Esophagus muscularis mucosa (tissue), 4 donors: ENCODE data around the gene NEK5. TPM values are rescaled to one million over a fixed set of nuclear protein-coding genes. Genes with fewer than 3 reads are reported as not detected.

Source experiments
- DNase-seq: peaks from one replicate; pipeline ENCODE4 v3.0.0-alpha.2; 2017; ENCODE audit errors: extremely low spot score
- H3K27ac ChIP-seq, 4 donors: fragments of 200-600 bp; sonication (generic); replicated peaks in 1 of 4; 1 replicate in 3 of 4; 2 replicates in 1 of 4; pipeline ENCODE4 v1.5.1; 2016 to 2019; ENCODE audit warnings: mild to moderate bottlenecking in 1 of 4
- H3K27me3 ChIP-seq, 4 donors: fragments of 200-600 bp; sonication (generic); one replicate each; pipeline versions ENCODE4 v1.5.1 to v1.6.0; 2016 to 2019
- H3K36me3 ChIP-seq, 4 donors: fragments of 200-600 bp; sonication (generic); one replicate each; pipeline ENCODE4 v1.5.1; 2016 to 2019
- H3K4me1 ChIP-seq, 4 donors: fragments of 200-600 bp; sonication (generic); one replicate each; pipeline ENCODE4 v1.5.1; 2016 to 2019
- H3K4me3 ChIP-seq, 4 donors: fragments of 200-600 bp; sonication (generic); 1 replicate in 2 of 4; 2 replicates in 2 of 4; pipeline ENCODE4 v1.5.1; 2016 to 2019; ENCODE audit warnings: mild to moderate bottlenecking in 4 of 4, moderate library complexity in 1 of 4
- H3K9me3 ChIP-seq, 4 donors: fragments of 200-600 bp; sonication (generic); 1 replicate in 3 of 4; 2 replicates in 1 of 4; pipeline ENCODE4 v1.5.1; 2016 to 2019
- CTCF ChIP-seq, 3 experiments: fragments of 200-600 bp in 2 of 3; fragments of 450-650 bp in 1 of 3; sonication (generic) in 2 of 3; IDR thresholded peaks; one replicate each; pipeline ENCODE4 v1.5.1; 2017 to 2019; ENCODE audit warnings: antibody characterized with exemption in 3 of 3, mild to moderate bottlenecking in 2 of 3, moderate library complexity in 1 of 3
- EP300 ChIP-seq: sonication (generic); formaldehyde crosslinking; IDR thresholded peaks from one replicate; pipeline ENCODE4 v1.6.1; 2017; ENCODE audit warnings: antibody characterized with exemption
- POLR2A ChIP-seq: fragments of 450-650 bp; IDR thresholded peaks from one replicate; pipeline ENCODE4 v1.6.1; 2017; ENCODE audit warnings: antibody characterized with exemption, moderate library complexity, mild to moderate bottlenecking, low read depth
- POLR2AphosphoS5 ChIP-seq, 2 donors: sonication (generic); formaldehyde crosslinking; IDR thresholded peaks; one replicate each; pipeline ENCODE4 v1.6.1; 2017; ENCODE audit warnings: antibody characterized with exemption in 2 of 2
- WGBS: methylation state at CpG from one replicate; pipeline ENCODE4 v1.1.5; 2018; 5-methylcytosine and 5-hydroxymethylcytosine counted together
- intact Hi-C: fragments of 100-400 bp; cut with DNase I; formaldehyde crosslinking; loops from one replicate; pipeline ENCODE4 v1.15.1; 2023
- total RNA-seq, 4 donors: library from RNA; depleted of rRNA; stranded (reverse); fragments of >200 nt; gene quantifications; one replicate each; pipeline versions ENCODE4 v1.1.0 to v1.2.1, GENCODE V29; 2016

The NEK5 gene
- total RNA-seq, 4 donors from 2014 or later: 0.17 to 0.34 (median 0.26) TPM; not detected in 1

GRCh38 chr13:52156724-52157261 is 27.9 kb upstream of the NEK5 start:
- Histone ChIP-seq H3K36me3 (peaks cover 0 to 15% (median 1%) of the 10 kb centered on the region in 4 donors), H3K9me3 (no peaks in the 10 kb centered on the region), H3K4me1 (peaks cover 14 to 27% (median 21%) of the 10 kb centered on the region in 4 donors), H3K27me3 (no peaks in the 10 kb centered on the region), H3K27ac (no peak overlapping the region), H3K4me3 (no peak overlapping the region)
- 53% methylated on average over 1 of the region's 1 CpG for WGBS
- intact Hi-C loops: no loop called here
- DNase-seq: no peak
- TF ChIP-seq POLR2AphosphoS5 (IDR thresholded peaks at IDR 0.05): no peak
- TF ChIP-seq CTCF (IDR thresholded peaks at IDR 0.05): no peak
- TF ChIP-seq EP300: no peak
- TF ChIP-seq POLR2A: no peak

DNA sequence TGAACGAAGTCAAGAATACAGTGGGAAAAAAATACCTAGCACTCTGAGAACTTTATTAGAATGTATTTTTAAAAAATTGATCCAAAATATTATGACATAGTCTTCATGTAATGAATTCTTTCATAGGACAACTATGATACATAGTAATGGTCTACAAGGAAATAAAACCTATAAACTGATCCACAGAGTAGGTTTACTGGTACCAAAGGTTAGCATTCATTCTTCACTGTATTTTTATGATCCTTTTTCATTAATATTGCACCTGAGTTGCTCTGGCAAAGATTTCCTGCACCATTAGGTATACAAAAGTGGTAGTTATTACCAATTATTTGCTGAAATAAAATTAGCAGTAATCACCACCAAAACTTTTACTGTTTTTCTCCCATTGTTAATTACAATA is 26.3 kb upstream of the NEK5 start:
- TF ChIP-seq POLR2AphosphoS5 (IDR thresholded peaks at IDR 0.05): no peak
- Histone ChIP-seq H3K9me3 (no peaks in the 10 kb centered on the region), H3K4me1 (peaks cover 13 to 25% (median 21%) of the 10 kb centered on the region in 4 donors), H3K36me3 (peaks cover 8 to 31% (median 16%) of the 10 kb centered on the region in 4 donors), H3K27me3 (no peaks in the 10 kb centered on the region), H3K27ac (no peak overlapping the region), H3K4me3 (no peak overlapping the region)
- intact Hi-C loops: no loop called here
- WGBS: 94% methylated on average over 1 of the region's 1 CpG
- DNase-seq: no peak

DNA sequence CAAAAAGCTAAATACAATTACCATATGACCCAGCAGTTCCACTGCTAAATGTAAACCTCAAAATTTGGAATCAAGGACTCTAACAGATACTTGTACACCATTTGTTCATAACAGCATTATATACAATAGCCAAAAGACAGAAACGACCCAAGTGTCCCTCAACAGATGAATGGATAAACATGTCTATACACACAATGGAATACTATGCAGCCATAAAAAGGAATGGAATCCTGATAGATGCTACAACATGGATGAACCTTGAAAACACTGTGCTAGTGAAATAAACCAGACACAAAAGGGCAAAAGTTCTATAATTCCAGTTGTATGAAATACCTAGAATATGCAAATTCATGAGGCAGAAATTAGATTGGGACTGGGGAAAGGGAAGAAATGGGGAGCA is 18.4 kb upstream of the NEK5 start:
- no peak overlapping the region for H3K27ac ChIP-seq
- peaks cover 34 to 99% (median 55%) of the 10 kb centered on the region in 4 donors for H3K36me3 ChIP-seq
- intact Hi-C loops: no loop called here
- no peak for DNase-seq
- H3K9me3 ChIP-seq: no peaks in the 10 kb centered on the region
- TF ChIP-seq EP300 (no peak), CTCF (IDR thresholded peaks at IDR 0.05) (no peak)
- no peaks in the 10 kb centered on the region for H3K4me1 ChIP-seq
- 83% methylated on average over 1 of the region's 1 CpG for WGBS
- no peaks in the 10 kb centered on the region for H3K27me3 ChIP-seq
- no peak overlapping the region for H3K4me3 ChIP-seq

- H3K36me3 ChIP-seq: peaks cover 27 to 91% (median 53%) of the 10 kb centered on the region in 4 donors
- TF ChIP-seq CTCF (IDR thresholded peaks at IDR 0.05): no peak
- no peak for TF ChIP-seq EP300
- TF ChIP-seq POLR2A: no peak
- no peak for TF ChIP-seq POLR2AphosphoS5 (IDR thresholded peaks at IDR 0.05)
- H3K4me1 ChIP-seq: no peaks in the 10 kb centered on the region
- H3K27me3 ChIP-seq: no peaks in the 10 kb centered on the region
- H3K27ac ChIP-seq: no peak overlapping the region
- intact Hi-C loops: no loop called here
- no peaks in the 10 kb centered on the region for H3K9me3 ChIP-seq
- DNase-seq: no peak
- WGBS: 61% methylated on average over 2 of the region's 2 CpGs
- no peak overlapping the region for H3K4me3 ChIP-seq
These were observed 12.4 kb upstream of the NEK5 start for GRCh38 chr13:52141299-52141698.

GRCh38 chr13:52137489-52137888 is 8.6 kb upstream of the NEK5 start:
- TF ChIP-seq EP300: no peak
- TF ChIP-seq POLR2A: no peak
- no peak for TF ChIP-seq CTCF (IDR thresholded peaks at IDR 0.05)
- TF ChIP-seq POLR2AphosphoS5 (IDR thresholded peaks at IDR 0.05): no peak
- Histone ChIP-seq H3K4me1 (no peaks in the 10 kb centered on the region), H3K4me3 (no peak overlapping the region), H3K27me3 (no peaks in the 10 kb centered on the region), H3K9me3 (no peaks in the 10 kb centered on the region), H3K27ac (no peak overlapping the region), H3K36me3 (peaks cover 16 to 91% (median 65%) of the 10 kb centered on the region in 4 donors)
- DNase-seq: no peak
- intact Hi-C loops: no loop called here
- WGBS: 88% methylated on average over 3 of the region's 3 CpGs
